Neural crest cell (in vitro differentiated cells): ENCODE data around the gene ALCAM. TPM values are rescaled to one million over a fixed set of nuclear protein-coding genes. Genes with fewer than 3 reads are reported as not detected.
"Not testable (repeated sequence)": the region's sequence is repeated elsewhere in the genome, so short reads cannot be mapped to it uniquely, and the experiment has no call there.

ENCODE experiments used
- DNase-seq: peaks from one replicate; pipeline ENCODE4 v3.0.0; 2021; ENCODE audit warnings: low read depth, mixed read lengths, low spot score
- H3K27ac Mint-ChIP-seq: one replicate; pipeline ENCODE4 v1.8.0; 2021; ENCODE audit warnings: mild to moderate bottlenecking, mixed read lengths; ENCODE audit not compliant: unreplicated experiment
- H3K27me3 Mint-ChIP-seq: 2 replicates; pipeline ENCODE4 v1.8.0; 2021; ENCODE audit warnings: low read depth, mild to moderate bottlenecking, mixed read lengths
- H3K36me3 Mint-ChIP-seq: 2 replicates; pipeline ENCODE4 v1.8.0; 2021; ENCODE audit warnings: low read depth, mild to moderate bottlenecking, mixed read lengths
- H3K4me1 Mint-ChIP-seq: 2 replicates; pipeline ENCODE4 v1.8.0; 2021; ENCODE audit warnings: mixed read lengths
- H3K4me3 Mint-ChIP-seq: one replicate; pipeline ENCODE4 v1.8.0; 2021; ENCODE audit warnings: mild to moderate bottlenecking, mixed read lengths
- H3K9me3 Mint-ChIP-seq: 2 replicates; pipeline ENCODE4 v1.8.0; 2021; ENCODE audit warnings: mixed read lengths
- total RNA-seq: library from RNA; stranded (reverse); gene quantifications from 2 replicates; pipeline ENCODE4 v1.2.1, GENCODE V29; 2021
- TF ChIP-seq, protein P1 (sequence below): fragments of 200-600 bp; sonication (generic); conservative IDR thresholded peaks from 2 replicates; pipeline ENCODE4 v1.5.0; 2021; ENCODE audit warnings: antibody characterized with exemption, mild to moderate bottlenecking

The ALCAM gene
- total RNA-seq, 1 donor from 2014 or later: 8.7 TPM

DNA sequence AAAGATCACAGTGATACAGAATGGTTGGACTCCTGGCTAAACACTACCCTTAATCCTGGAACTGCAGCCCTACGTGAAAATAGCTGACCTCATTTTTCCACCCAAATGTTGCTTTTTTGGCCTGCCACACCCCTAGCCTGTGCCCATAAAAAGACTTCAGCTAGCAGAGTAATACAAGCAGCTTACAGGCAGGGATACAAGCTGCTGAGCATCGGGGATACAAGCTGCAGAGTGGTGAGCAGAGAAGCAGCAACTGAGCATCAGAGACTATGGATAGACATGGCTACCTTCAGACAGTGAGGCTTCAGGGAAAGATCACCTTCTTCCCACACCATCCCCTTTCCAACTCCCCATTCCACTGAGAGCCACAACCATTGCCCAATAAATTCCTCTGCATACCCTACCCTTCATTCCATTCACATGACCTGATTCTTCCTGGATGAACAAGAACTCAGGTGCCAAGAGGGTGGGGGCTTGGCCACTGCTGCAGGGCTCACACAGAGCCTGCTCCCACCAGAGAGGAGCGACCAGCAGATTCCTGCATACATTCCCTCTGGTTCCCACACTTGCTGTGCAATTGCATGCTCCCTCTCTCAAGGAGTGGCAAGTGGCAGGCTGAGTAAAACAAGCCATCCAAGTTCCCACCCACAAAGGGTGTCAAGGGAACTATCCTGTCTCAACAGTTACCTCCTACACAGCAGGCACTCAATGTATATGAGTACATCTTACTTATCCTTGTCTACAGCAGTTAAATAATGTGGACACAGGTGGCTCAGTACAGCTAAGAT, 217.5 kb downstream of the ALCAM start:
- H3K4me1 Mint-ChIP-seq: no peaks in the 10 kb centered on the region
- no peaks in the 10 kb centered on the region for H3K27me3 Mint-ChIP-seq
- no peak overlapping the region for H3K27ac Mint-ChIP-seq
- H3K4me3 Mint-ChIP-seq: no peak overlapping the region
- TF ChIP-seq, protein P1, sequence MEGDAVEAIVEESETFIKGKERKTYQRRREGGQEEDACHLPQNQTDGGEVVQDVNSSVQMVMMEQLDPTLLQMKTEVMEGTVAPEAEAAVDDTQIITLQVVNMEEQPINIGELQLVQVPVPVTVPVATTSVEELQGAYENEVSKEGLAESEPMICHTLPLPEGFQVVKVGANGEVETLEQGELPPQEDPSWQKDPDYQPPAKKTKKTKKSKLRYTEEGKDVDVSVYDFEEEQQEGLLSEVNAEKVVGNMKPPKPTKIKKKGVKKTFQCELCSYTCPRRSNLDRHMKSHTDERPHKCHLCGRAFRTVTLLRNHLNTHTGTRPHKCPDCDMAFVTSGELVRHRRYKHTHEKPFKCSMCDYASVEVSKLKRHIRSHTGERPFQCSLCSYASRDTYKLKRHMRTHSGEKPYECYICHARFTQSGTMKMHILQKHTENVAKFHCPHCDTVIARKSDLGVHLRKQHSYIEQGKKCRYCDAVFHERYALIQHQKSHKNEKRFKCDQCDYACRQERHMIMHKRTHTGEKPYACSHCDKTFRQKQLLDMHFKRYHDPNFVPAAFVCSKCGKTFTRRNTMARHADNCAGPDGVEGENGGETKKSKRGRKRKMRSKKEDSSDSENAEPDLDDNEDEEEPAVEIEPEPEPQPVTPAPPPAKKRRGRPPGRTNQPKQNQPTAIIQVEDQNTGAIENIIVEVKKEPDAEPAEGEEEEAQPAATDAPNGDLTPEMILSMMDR: no peak
- no peaks in the 10 kb centered on the region for H3K36me3 Mint-ChIP-seq
- DNase-seq: no peak
- peaks cover 3% of the 10 kb centered on the region for H3K9me3 Mint-ChIP-seq

DNA sequence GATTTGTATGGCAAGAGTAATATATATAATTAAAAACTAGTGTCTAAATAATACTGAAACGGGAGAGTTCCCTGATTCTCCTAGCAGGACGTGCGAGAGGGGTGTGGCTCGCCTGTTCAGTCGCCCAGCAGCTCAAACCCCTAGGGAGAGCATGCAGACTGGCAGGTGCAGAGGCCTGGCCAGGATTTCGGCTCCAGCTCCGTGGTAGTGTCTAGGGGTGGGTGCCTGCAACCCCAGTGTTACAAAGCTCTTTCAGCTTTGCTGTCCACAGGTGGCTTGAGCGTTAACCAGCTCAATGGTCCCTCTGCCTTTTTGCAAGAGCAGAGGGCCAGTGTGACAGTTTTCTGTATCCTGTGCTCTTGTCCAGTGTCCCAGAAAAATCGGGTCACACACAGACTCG, 226.6 kb downstream of the ALCAM start:
- TF ChIP-seq, protein P1: no peak
- no peaks in the 10 kb centered on the region for H3K4me1 Mint-ChIP-seq
- H3K4me3 Mint-ChIP-seq: no peak overlapping the region
- DNase-seq: no peak
- H3K9me3 Mint-ChIP-seq: peaks cover 2% of the 10 kb centered on the region
- H3K36me3 Mint-ChIP-seq: no peaks in the 10 kb centered on the region
- no peak overlapping the region for H3K27ac Mint-ChIP-seq
- no peaks in the 10 kb centered on the region for H3K27me3 Mint-ChIP-seq

DNA sequence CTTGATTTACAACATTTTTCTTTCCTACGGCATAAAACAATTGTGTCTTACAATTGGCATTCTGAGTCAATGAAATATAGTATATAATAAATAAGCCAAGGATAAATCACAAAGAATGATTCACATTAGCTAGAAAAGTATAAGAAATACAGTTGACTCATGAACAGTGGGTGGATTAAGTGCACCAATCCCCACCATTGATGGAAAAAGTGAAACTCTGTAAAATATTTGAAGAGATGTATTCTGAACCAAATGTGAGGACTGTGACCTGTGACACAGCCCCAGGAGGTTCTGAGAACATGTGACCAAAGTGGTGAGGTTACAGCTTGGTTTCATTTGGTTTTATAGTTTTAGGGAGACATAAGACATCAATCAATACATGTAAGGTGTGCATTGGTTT, 227.5 kb downstream of the ALCAM start:
- H3K9me3 Mint-ChIP-seq: peaks cover 2% of the 10 kb centered on the region
- TF ChIP-seq, protein P1: no peak
- no peak overlapping the region for H3K4me3 Mint-ChIP-seq
- no peak for DNase-seq
- no peaks in the 10 kb centered on the region for H3K36me3 Mint-ChIP-seq
- H3K27me3 Mint-ChIP-seq: no peaks in the 10 kb centered on the region
- H3K4me1 Mint-ChIP-seq: no peaks in the 10 kb centered on the region
- no peak overlapping the region for H3K27ac Mint-ChIP-seq

DNA sequence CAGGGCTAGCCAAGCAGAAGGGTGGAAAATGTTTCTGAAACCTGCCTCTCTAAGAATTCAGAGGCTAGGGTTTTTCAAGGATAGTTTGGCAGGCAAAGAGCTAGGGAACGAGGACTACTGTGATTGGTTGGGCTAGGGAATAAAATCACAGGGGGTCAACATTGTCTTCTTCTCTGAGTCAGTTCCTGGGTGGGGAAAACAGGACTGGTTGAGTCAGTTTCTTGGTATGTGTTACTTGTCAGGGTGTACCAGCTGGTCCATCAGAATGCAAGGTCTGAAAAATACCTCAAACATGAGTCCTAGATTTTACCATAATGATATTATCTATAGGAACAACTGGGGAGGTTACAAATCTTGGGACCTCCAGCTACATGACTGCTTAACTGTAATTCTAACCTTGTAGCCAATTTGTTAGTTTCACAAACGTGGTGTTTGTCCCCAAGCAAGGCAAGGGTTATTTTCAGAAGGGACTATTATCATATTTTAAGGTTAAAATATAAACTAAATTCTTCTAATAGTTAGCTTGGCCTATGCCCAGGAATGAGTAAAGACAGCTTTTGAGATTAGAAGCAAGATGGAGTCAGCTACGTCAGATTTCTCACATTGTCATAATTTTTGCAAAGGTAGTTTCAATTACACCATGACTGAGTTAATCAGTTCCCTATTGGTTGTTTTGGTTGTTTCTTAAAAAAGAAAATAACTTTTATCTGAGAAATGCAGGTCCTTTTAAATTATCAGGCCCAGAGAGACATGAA, 231.5 kb downstream of the ALCAM start:
- H3K4me3 Mint-ChIP-seq: no peak overlapping the region
- no peak overlapping the region for H3K27ac Mint-ChIP-seq
- H3K36me3 Mint-ChIP-seq: no peaks in the 10 kb centered on the region
- no peaks in the 10 kb centered on the region for H3K27me3 Mint-ChIP-seq
- DNase-seq: no peak
- H3K4me1 Mint-ChIP-seq: no peaks in the 10 kb centered on the region
- H3K9me3 Mint-ChIP-seq: no peaks in the 10 kb centered on the region
- TF ChIP-seq, protein P1: no peak

DNA sequence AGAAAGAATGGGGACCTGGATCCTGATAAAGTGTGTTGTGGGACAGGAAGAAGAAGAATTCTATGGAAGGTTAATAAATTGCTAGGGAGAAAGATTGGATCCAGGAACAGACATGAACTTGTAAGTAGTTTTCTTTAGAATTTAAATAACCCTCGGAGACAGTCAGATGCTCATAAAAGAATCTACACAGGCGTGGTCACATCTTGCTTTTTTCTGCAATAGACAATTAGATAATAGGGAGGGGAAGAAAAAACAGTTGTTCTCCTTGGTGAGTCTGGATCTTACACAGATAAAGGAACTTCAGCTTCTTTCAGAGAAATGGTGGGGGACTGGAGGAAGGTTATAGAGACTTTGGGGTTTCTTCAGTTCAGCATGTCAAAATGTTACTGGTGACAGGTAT, 232.6 kb downstream of the ALCAM start:
- H3K9me3 Mint-ChIP-seq: no peaks in the 10 kb centered on the region
- TF ChIP-seq, protein P1: no peak
- H3K27ac Mint-ChIP-seq: no peak overlapping the region
- H3K4me3 Mint-ChIP-seq: no peak overlapping the region
- no peaks in the 10 kb centered on the region for H3K27me3 Mint-ChIP-seq
- no peak for DNase-seq
- no peaks in the 10 kb centered on the region for H3K4me1 Mint-ChIP-seq
- H3K36me3 Mint-ChIP-seq: no peaks in the 10 kb centered on the region

DNA sequence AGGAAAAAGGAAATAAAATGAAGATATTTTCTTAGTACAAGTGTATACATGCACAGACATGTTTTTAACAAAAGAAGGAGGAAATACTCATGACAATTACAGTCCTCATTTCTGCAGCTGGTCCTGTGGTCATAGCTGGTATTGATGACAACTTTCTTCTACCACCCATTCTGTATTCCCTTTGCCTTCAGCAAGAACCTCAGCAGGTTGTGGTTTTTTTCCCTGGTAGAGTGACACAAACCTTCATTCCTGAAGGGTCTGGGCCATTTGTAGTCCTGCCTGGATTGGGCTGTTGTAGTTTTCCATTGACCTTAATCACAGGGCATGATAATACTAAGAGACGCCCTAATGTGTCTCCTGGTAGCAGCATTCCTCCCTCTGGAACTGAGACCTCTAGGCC, 235.0 kb downstream of the ALCAM start:
- H3K27me3 Mint-ChIP-seq, H3K27ac Mint-ChIP-seq, H3K4me1 Mint-ChIP-seq, H3K36me3 Mint-ChIP-seq, H3K4me3 Mint-ChIP-seq, DNase-seq, H3K9me3 Mint-ChIP-seq: not testable (repeated sequence)

DNA sequence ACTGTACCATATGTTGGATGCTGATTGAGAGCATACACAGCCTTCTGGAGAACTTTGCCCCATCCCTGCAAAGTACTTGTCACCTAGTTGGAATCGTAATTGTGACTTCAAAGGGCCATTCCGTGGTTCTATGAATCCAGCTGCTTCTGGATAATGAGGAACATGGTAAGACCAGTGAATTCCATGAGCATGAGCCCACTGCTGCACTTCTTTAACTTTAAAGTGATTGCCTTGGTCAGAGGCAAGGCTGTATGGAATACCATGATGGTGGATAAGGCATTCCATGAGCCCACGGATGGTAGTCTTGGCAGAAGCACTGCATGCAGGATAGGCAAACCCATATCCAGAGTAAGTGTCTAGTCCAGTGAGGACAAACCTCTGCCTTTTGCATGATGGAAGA, 235.6 kb downstream of the ALCAM start:
- H3K27ac Mint-ChIP-seq, H3K4me1 Mint-ChIP-seq, H3K36me3 Mint-ChIP-seq, DNase-seq, H3K9me3 Mint-ChIP-seq, H3K4me3 Mint-ChIP-seq, H3K27me3 Mint-ChIP-seq: not testable (repeated sequence)

DNA sequence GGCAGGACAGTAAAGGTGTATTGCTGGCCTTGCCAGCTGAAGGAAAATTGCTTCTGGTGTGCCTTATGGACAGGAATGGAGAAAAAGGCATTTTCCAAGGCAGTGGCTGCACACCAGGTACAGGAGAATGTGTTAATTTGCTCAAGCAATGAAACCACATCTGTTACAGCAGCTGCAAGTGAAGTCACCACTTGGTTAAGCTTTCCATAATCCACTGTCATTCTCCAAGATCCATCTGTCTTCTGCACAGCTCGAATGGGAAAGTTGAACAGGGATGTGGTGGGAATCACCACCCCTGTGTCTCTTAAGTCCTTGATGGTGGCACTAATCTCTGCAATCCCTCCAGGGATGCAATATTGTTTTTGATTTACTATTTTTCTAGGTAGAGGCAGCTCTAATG, 236.8 kb downstream of the ALCAM start:
- H3K27ac Mint-ChIP-seq, H3K4me3 Mint-ChIP-seq, DNase-seq, H3K9me3 Mint-ChIP-seq, H3K27me3 Mint-ChIP-seq, H3K4me1 Mint-ChIP-seq, H3K36me3 Mint-ChIP-seq: not testable (repeated sequence)
